GM18858 (cell line): ENCODE measurements around the gene IMPDH1.

ENCODE experiments used
- ATAC-seq: cut with Tn5 transposase; IDR thresholded peaks from one replicate; pipeline ENCODE4 v1.9.1; 2021; ENCODE audit not compliant: unreplicated experiment

The IMPDH1 gene

GRCh38 chr7:128406314-128407232, 3.2 kb downstream of the IMPDH1 start:
- no peak for ATAC-seq

GRCh38 chr7:128405471-128406313, 4.1 kb downstream of the IMPDH1 start:
- no peak for ATAC-seq

GRCh38 chr7:128404886-128405470, 4.8 kb downstream of the IMPDH1 start:
- no peak for ATAC-seq

- ATAC-seq: no peak
These were observed 5.6 kb downstream of the IMPDH1 start for GRCh38 chr7:128404143-128404681.

- no peak for ATAC-seq
These were observed 6.1 kb downstream of the IMPDH1 start for GRCh38 chr7:128403676-128404075.

GRCh38 chr7:128402356-128402755, 7.4 kb downstream of the IMPDH1 start:
- no peak for ATAC-seq

- no peak for ATAC-seq
These were observed 9.2 kb downstream of the IMPDH1 start for GRCh38 chr7:128400566-128400965.

- no peak for ATAC-seq
These were observed 9.8 kb downstream of the IMPDH1 start for GRCh38 chr7:128399991-128400390.

- no peak for ATAC-seq
These were observed 11.0 kb downstream of the IMPDH1 start for GRCh38 chr7:128398841-128399135.

- ATAC-seq: no peak
These were observed 11.6 kb downstream of the IMPDH1 start for GRCh38 chr7:128398016-128398840.

GRCh38 chr7:128396357-128396756, 13.4 kb downstream of the IMPDH1 start:
- no peak for ATAC-seq

GRCh38 chr7:128395748-128396147, 14.0 kb downstream of the IMPDH1 start:
- no peak for ATAC-seq

- no peak for ATAC-seq
These were observed 14.8 kb downstream of the IMPDH1 start for GRCh38 chr7:128394904-128395496.

- no peak for ATAC-seq
These were observed 16.1 kb downstream of the IMPDH1 start for GRCh38 chr7:128393526-128394330.

GRCh38 chr7:128392446-128393327, 17.1 kb downstream of the IMPDH1 start:
- ATAC-seq: no peak

GRCh38 chr7:128391805-128392204, 18.0 kb downstream of the IMPDH1 start:
- ATAC-seq: no peak

GRCh38 chr7:128390871-128391565, 18.8 kb downstream of the IMPDH1 start:
- ATAC-seq: no peak
